Activated CD8-positive, alpha-beta memory T cell treated with anti-CD3 and anti-CD28 coated beads, Interleukin-2, amount 50 U/mL, for 1 hour (primary cell): ENCODE results near the gene CEP83.

Source experiments
- DNase-seq: peaks from one replicate; pipeline ENCODE4 v3.0.0-alpha.2; 2020; ENCODE audit errors: extremely low read depth

Gene CEP83

DNA sequence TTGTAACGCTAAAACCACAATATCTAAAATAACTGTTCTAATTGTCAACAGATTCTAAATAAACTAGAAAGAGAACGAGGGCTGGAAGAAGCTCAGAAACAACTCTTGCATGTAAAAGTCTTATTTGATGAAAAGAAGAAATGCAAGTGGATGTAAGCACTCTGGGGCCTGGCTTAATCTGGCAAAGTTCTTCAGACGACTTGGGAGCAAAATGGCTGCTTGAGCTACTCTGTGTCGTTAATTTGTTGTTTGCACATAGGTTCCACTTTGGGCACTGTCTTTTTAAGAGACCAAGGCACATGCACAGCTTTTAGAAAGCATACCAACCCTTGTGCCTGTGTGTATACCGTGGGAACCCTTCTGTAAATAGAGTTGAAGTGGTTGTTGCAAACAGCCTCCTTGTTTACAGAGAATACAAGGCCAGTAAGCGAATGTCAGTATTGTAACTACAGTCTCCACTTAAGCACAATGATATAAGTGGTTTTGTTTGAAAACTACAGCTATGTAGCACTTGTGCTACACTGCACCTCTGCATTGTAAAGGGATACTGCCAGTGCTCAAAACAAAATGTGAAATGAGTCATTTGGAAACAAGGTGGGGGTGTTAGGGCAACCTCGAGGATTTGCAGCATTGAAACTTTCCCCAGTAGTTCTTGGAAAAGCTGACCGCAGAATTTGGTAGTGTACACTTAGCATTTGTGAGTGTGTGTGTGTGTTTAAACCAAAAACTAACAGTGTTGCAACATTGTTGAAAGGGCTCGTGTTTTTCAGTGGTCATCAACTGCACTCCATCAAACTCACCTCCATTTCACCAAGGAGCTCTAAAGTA is 154.3 kb downstream of the CEP83 start:
- DNase-seq = no peak

DNA sequence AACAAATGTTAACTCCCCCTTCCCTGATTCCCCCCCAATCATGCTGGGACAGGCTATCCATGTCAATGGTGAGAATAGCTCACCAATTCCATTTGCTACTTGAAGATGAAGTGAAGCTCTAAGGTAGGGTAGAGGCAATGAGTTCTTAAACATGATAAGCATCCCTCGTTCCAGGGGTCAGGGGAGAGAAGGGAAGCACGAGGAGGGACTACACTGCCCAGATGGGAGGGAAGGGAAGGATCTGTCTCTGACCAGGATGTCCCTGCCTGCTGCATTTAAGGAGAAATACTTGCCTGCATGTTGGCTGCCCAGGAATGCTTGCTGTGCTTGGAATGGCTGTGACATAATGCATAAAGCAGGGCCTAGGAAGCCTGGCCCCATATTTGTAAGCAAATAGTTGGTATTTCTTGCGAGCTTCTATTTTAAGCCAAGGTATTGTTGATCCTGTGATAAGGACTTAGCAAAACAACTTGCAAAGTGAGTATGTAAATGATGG is 155.1 kb downstream of the CEP83 start:
- no peak for DNase-seq

DNA sequence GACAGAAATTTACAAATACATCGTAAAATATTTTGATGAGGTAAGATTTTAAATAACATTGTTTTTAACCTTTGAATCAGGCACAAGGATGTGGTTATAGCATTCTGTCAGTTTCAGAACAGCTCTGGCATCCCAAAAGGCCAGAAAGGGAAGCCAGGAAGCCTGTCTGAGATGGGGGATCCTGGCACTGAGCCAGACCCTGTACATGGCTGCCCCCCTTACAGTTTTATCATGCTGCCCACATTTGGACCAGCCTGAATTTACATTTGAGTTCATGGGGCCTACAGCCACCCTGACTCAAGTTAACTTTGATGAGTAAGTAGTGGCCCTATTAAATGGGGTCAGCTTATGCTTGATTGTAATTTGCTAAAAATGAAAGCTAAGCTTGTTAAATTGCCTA is 155.7 kb downstream of the CEP83 start:
- DNase-seq = no peak

DNA sequence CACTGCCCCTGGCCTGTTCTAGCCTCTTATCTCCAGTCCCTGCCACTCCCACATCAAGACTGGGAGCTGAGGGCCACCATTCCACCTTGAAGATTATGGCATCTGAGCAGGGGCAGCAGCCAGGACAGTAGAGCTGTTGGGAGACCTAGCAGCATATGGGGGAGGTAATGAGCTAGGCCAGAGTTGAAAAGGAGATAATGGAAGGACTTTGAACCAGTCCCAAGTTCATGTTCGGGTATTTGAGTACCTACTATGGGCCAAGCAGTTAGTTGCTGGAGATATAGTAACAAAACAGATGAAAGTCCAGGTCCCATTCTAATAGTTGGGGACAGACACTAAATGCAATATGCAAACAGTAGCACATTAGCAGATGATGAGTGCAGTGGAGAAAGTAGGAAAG is 159.8 kb downstream of the CEP83 start:
- no peak for DNase-seq

DNA sequence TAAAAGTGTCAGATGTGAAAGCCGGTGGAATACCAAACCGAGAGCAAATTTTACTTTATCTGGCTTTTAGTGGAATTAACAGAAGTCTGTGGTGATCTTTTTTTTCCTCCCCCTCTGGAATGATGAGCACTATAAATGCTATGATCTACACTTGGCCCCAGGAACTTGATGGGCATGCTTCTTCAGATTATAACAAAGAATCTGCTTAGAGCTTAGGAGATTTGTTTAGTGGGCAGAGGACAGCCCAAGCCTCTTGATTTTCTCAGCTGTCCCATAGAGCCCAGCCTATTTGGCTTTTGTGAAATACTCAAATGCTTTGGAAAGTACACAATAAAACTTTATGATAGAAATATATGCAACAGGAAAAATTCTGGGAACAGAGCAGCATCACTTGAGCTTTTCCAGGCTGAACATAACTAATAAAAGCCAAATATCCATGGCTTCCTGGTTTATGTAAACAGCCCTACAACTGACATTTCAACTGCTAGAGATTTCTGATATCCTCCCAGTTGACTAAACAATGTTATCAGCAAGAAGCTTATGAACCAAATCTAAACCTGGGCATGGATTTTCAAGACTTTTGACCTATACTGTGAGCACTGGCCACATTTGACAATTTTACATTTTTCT is 161.7 kb downstream of the CEP83 start:
- no peak for DNase-seq

DNA sequence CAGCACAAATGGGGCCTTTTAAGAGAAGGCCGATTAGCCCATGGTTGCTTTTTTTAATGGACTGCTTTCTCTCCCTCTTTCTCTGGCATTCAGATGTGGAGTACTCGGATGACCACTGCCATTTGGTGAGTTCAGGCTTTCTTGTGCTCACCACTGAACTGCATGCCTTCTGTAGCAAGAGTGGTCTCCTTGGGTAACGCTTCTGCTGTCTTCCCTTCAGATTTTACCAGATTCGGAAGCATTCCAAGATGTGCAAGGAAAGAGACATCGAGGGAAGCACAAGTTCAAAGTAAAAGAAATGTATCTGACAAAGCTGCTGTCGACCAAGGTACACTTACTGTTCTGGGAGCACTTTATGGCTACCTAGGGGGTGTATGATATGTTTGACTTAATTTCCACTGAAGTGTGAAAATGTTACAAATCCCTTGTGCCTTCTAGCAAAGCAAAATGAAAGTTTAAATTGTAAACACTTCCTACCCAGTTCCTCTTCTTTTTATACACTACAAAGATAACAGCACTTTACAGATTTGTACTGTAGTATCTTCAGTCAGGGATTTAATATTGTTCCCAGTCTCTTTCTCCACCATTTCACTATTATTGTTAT is 162.5 kb downstream of the CEP83 start:
- no peak for DNase-seq

DNA sequence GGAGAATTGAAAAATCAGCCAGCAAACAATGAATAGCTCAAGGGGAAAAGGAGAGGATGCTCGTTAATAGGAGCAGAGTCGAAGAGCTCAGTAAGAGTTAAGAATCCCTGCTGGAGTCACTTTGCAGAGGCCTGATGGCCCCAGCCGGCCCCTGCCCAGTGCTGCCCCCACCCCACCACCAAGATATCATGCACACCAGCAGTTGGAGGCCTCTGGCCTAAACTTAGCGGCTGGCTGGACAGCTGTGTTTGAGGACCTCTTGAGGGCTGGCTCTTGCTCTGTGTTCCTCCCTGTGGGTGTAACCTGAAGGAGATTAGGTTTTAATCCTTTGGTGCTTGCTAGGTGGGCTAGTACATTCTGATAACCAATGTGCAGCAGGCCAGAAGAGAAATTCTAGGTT is 169.3 kb downstream of the CEP83 start:
- DNase-seq = no peak

DNA sequence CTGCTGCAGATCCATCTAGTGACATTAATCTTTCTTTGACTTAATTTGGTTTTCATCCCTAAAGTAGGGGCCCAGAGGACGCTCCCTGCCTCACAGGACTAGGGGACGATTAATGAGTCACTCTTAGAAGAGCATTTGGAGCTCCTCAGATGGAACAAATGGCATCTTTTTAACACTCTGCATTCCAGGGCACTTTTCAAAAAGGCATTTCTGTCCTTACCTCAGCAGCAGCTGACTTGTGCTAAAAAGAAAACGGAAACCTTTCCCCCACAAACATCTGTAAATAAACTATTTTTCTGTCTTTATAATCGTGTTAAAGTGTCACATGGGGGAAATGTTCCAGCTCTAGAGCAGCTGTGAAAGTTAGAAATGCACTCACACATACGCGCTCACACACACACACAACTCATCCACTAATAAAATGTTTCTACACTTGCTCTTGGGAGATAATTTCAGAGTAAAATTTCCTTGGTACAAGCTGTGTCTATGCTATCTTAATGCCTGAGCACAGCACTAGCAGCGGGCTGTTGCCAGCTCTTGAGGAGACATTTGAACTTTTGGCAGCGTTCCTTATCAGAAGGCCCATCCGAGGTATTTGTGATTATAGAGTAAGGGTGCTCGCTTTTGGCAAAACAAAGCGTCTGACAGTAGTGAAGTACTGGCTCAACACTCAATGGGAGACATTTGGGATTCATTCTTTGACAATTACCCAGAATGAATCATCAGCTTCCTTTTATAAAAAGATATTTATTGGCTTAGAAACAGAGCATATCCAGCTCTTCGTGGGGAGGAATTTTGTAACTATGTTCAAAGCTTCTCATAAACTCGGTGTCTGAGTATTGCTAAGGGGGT is 170.0 kb downstream of the CEP83 start:
- DNase-seq = no peak

DNA sequence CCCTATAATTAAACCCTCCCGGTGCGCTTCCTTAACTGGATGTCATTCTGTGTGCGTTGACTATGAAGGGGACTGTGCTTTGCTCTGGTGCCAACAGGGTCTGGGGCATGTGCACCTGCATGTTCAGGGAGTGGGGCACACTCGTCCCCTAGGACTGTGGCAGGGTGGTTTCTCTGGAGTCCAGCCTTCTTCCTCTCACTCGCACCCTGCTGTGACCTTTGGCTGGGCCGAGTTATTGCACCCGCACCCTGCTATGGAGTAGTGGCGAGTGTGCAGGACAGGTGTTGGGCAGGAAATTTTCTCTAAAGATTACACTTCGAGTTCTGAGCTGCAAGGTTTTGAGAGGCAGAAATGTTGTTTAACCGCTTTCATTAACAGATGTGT is 172.4 kb downstream of the CEP83 start:
- DNase-seq = no peak

DNA sequence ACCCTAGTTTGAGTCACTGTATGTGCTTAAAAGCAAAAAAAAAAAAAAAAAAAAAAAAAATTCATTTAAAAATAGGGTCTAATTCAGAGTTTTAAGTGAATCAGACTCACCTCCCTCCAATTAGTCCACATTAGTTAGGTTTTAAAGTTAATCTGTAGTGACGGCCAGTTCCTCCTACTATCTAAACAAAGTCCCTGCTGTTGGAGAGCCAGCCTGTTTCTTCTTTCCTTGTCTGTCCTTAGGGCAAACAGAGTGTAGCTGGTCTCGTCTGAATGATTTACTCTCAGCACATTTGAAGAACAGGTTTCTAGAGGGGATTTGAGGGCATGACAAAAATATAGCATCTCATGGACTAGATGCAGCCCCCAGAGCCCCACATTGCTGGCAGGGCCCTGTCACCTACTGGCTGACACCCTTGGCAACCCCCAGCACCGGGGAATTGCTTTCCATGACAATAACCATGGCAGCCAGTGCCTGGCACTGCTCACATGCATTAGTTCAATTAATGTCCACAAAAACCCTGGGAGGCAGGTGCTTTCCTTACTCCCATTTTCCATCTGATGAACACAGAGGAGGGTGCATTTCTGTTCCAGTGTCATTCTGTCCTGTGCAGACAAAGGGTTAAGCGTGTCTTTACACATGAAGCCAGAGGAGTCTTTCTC is 173.0 kb downstream of the CEP83 start:
- DNase-seq = no peak

DNA sequence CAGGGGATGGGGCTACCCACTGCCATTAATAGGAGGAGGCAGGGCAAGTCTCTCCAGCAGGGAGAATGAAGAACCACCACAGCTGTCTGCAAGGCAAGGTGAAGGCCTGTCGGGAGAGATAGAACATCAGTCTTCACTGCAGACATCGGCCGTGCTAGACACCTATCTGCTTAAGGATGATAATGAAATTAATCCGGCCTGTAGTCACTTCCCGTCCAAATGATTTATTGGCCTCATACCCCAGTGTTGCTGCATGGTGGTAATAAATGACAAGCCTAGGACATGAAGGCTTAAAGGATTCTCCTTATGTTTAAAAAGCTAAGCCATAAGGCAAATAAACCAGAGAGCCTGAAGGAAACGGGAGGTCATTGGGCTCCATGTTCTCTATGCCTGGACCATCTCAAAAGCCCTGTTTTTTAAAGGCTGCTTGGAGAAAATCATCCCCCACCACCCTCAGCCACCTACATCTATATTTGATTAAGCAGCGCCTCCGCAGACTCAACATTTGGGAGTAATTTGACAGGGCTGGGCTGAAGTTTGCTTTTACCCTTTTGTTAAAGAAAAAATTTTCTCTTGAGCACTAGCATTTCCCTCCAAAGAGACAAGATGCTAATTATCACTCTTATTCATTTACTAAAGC is 173.6 kb downstream of the CEP83 start:
- no peak for DNase-seq

DNA sequence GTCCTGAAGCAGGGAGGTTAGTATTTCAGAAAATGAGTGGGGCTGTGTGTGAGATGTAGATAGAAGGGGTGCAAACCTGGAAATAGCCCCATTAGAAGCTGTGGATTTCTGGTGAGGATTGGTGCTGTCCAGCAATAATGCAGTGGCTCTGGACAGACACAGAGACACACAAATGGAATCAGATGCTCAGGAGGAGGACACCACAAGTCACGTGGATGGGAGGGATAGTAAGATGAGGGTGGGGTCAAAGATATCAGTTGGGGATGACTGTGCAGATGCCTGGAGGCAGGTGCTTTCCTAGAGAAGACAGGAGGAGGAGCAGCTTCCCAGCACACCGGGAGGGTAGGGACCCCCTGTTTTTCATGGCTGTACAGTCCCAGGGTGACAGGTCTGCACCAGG is 174.8 kb downstream of the CEP83 start:
- DNase-seq = no peak

DNA sequence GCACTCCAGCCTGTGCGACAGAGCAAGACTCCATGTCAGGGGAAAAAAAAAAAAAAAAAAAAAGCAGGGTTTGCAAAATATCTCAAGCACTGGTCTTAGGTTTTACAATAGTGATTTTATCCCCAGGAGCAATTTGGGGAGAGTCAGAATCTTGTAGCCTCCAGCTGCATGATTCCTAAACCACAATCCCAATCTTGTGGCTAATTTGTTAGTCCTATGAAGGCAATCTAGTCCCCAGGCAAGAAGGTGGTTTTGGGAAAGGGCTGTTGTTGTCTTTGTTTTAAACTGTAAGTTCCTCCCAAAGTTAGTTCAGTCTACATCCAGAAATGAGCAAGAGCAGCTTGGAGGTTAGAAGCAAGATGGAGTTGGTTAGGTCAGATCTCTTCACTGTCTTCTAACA is 175.6 kb downstream of the CEP83 start:
- DNase-seq = no peak

DNA sequence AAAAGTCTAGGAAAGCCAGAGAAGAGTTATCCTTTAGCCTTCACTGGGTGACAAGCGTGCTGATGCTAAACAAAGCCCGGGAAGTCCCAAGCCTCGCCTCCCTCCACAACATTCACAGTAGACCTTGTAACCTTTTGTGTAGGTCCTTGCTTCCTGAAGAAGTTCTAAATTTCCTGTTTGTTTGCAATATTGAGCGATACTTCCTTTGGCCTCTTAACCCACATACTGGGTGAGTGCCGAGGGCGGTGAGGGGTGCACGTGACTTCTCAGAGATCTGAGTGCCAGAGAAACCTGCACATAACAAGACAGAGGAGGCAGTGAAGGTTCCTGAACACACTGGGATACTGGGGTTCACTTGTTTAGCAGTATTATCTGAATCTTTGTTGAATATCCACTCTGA is 177.0 kb downstream of the CEP83 start:
- DNase-seq = no peak

DNA sequence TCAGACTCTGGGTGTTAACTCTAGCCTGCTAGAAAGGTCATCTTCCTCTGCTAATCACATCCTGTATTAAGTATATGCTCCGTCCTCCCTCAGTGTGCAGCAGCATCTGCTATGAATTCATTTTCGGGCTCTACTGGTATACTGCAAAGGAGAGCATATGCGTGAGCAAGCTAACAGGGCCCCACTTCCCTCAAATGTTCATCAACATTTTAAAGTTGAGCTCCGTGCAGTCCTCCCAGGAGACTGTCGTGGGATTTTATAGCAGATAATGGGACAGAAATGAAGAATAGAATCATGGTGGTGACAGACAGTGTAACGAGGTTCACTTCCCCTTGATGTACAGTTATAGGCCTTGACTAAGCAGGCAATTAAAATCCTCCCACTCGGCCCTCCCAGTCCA is 179.6 kb downstream of the CEP83 start:
- no peak for DNase-seq

DNA sequence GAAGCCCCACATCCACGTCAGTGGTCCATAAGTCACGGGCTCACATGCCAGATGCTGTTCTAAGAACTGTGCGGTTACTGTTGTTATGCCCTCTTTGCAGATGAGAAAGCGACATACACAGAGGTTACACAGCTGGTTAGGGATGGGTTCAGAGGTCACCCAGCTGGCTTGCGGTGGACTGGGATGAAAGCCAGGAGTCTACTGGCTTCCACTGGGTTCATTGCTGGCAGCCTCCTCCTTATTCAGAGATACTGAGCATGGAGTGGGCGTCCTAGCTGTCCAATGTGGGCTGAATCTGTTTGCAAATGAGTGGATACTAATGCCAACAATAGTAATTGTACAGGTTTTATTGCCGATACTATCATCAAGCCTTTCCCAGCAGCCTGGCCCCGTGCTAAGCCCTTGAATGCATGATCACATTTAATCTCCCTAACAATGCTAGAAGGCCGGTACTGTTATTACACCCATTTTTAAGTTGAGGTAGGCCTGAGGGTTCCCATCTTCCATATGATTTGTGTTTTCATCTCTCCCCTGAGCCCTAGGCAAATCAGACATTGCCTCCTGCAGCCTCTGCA is 182.2 kb downstream of the CEP83 start:
- no peak for DNase-seq

DNA sequence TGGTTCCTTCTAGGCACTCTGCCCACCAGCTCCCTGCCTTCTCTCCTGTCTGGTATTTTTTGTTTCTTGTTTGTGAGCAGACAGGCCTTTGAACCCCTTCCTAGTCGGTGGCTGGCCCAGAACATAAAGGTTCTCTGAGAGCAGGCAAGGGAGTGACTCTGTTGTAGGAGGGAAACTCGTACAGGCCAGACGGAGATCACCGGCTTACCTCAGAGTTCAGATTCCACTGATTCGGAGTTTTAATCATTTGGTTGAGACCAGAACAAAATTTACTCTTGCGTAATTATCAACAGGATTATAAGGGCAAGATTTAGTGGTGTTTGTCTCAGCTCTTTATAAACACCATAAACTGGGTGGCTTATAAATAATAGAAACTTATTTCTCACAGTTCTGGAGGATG is 182.9 kb downstream of the CEP83 start:
- DNase-seq = no peak

DNA sequence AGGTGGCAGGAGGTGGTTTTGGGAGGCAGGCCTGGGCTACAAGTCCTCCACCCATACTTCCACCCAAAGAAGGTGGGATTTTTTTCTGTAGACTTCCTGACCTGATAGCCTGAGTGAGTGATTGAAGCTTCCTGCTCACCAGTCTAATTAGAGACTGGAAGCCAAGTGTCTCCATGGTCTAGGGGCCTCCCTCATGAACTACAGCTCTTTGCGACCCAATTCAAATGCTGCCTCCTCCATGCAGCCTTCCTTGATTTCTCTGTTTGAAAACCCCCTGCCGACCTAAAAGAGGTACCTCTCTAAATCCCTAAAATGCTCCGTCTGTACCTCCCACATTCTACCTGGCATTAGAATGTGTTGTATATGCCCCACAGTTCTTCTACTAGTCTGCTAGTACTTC is 186.4 kb downstream of the CEP83 start:
- DNase-seq = no peak

DNA sequence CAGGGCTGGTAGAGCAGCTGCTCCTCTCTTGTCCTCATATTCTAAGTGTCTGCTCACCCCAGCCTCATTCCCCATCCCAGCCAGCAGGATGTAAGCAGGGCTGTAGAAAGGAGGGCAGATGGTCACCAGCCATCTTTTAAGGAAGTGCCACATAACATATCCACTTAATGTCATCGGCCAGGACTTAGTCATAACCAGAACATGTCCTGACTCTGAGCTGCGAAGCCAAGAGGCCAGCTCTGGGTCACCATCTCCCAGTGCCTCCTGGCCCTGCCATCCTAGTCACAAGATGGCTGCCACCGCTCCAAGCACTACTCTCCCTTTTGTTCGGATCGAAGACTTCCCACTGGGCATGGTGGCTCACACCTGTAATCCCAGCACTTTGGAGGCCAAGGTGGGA is 187.4 kb downstream of the CEP83 start:
- DNase-seq = no peak

DNA sequence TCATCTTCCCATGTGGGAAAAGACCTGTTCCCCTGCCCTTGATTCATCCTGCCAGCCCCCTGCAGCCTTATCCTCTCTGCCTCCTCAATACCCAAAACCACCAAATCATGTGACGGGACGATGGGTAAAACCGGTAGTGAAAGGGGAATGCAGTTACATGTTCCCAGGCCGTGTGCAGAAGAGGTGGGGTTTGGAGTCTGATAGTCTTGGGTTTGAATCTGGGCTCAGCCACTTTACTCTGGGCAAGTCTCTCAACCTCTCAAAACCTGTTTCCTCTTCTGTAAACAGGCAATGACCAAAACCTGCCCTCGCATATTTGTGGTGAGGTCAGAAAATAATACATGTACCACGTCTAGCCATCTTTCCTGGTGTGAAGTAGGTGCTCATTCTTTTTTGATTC is 188.3 kb downstream of the CEP83 start:
- DNase-seq = no peak
